ENCODE measurements around the gene UBTF. TPM values are rescaled to one million over a fixed set of nuclear protein-coding genes. Genes with fewer than 3 reads are reported as not detected.

Gene UBTF
- total and polyA plus RNA-seq, 9 of the 15 experiments (the other 6 are each of a cell fraction or from before 2014, with no cell fraction given), result 1.2 to 113 (median 83.6) TPM

GRCh38 chr17:44204441-44204882, 15.0 kb downstream of the UBTF start:
- peaks cover 30% of the 10 kb centered on the region for H3K36me3 ChIP-seq (ENCODE audit: control insufficient read depth, insufficient read depth, low read length)
- H2AFZ ChIP-seq (ENCODE audit: low read depth, low read length), result no peak overlapping the region
- no peaks in the 10 kb centered on the region for H3K9me3 ChIP-seq (replicated peaks; ENCODE audit: control insufficient read depth, insufficient read depth, low read depth, low read length)
- H4K20me1 ChIP-seq (replicated peaks; ENCODE audit: control insufficient read depth, insufficient read depth, low read length), result no peaks in the 10 kb centered on the region; the same call in 1 of the 2 replicates
- H3K27me3 ChIP-seq (ENCODE audit: control insufficient read depth in 2 of 2, insufficient read depth in 2 of 2, low read length in 2 of 2), result no peaks in the 10 kb centered on the region
- in situ Hi-C loops (cut with MboI) (loop anchor here (5.0 kb wide), 1 partner anchor 313 kb away; no protein-coding TSS in a partner anchor), intact Hi-C loops (cut with micrococcal nuclease) (no loop called here)
- H3K4me3 ChIP-seq, result no peak overlapping the region
- ChIA-PET CTCF (ENCODE audit: low intra/inter-chr PET ratio) (interaction anchor here (1.5 kb wide), 1 partner anchor 127 kb away, joined by 4 read pairs; no protein-coding TSS in a partner anchor), POLR2A (interaction anchor here (0.7 to 2.3 kb wide), 6 partner anchors 9 to 171 kb away, joined by 3 to 11 read pairs (median 4); partner anchors contain the start of gene TMUB2)
- H3K9me1 ChIP-seq (ENCODE audit: control insufficient read depth, insufficient read depth, low read length), result no peaks in the 10 kb centered on the region
- DNase-seq (ENCODE audit: extremely low read depth in 1 of 4, low spot score in 3 of 4) (peak in 3 of 4 experiments; percentile 27 to 80 (median 51)), ATAC-seq (0 out of 3 replicates have a peak, but pooled peaks have one; percentile 2), FAIRE-seq (peak; percentile 97)
- peaks cover 31% of the 10 kb centered on the region in 2 experiments for H3K4me1 ChIP-seq (replicated peaks in 1 of 2; ENCODE audit: control insufficient read depth in 2 of 2, insufficient read depth in 2 of 2, low read length in 2 of 2)
- H3K9ac ChIP-seq (ENCODE audit: insufficient read depth in 1 of 2, low read depth in 2 of 2, low read length in 2 of 2), result no peak overlapping the region
- peak overlapping the region; percentile 22; the same call in 1 of the 2 replicates for H3K4me2 ChIP-seq (ENCODE audit: insufficient read depth, low read length)
- no peaks in the 10 kb centered on the region; the same call in 2 of the 3 replicates for H3K79me2 ChIP-seq (ENCODE audit: control insufficient read depth, insufficient read depth, low read length)
- BruUV-seq (replicated peaks), result no TSS peak
- H3K27ac ChIP-seq (ENCODE audit: extremely low read depth, low read depth, low read length), result no peak overlapping the region
- 10% methylated on average over 5 of the region's 5 CpGs for WGBS (ENCODE audit: insufficient coverage, low coverage, missing lambda C conversion rate)
- TF ChIP-seq ETV1 (tag; conservative IDR thresholded peaks at IDR 0.05; ENCODE audit: low read depth), result no peak
- peak; percentile 93 for TF ChIP-seq NR2C1 (IDR thresholded peaks at IDR 0.05)
- TF ChIP-seq NR2C1 (tag; IDR thresholded peaks at IDR 0.05), result peak; percentile 97
- TF ChIP-seq FIP1L1 (IDR thresholded peaks at IDR 0.05; ENCODE audit: low read depth, low read length, poor library complexity, severe bottlenecking), result no peak
- no peak for TF ChIP-seq ETV5 (CRISPR knock-in tag; IDR thresholded peaks at IDR 0.05; ENCODE audit: low read depth)
- no peak for TF ChIP-seq HNRNPL (IDR thresholded peaks at IDR 0.05; ENCODE audit: low read depth, low read length)
- peak; percentile 22; the same call in 1 of the 2 replicates for TF ChIP-seq MYNN (IDR thresholded peaks at IDR 0.05)
- no peak for TF ChIP-seq MYNN (CRISPR knock-in tag; IDR thresholded peaks at IDR 0.05)
- TF ChIP-seq KDM5B (IDR thresholded peaks at IDR 0.05; ENCODE audit: insufficient replicate concordance, low read depth, low read length), result peak; percentile 22
- no peak for TF ChIP-seq GABPB2 (CRISPR knock-in tag; conservative IDR thresholded peaks at IDR 0.05)
- peak; percentile 27; the same call in 1 of the 2 replicates for TF ChIP-seq SMARCA4 (IDR thresholded peaks at IDR 0.05)
- no peak for TF ChIP-seq ZNF639 (CRISPR knock-in tag; conservative IDR thresholded peaks at IDR 0.05 in 1 of 2, IDR thresholded peaks at IDR 0.05 in 1 of 2)
- TF ChIP-seq NFE2L1 (tag; IDR thresholded peaks at IDR 0.05; ENCODE audit: borderline replicate concordance, low read depth), result no peak
- TF ChIP-seq FOXJ2 (tag; IDR thresholded peaks at IDR 0.05), result no peak
- TF ChIP-seq CTBP1 (IDR thresholded peaks at IDR 0.05; ENCODE audit: borderline replicate concordance), result peak; percentile 72; the same call in 1 of the 2 replicates
- no peak for TF ChIP-seq L3MBTL2 (IDR thresholded peaks at IDR 0.05)
- no peak for TF ChIP-seq ESRRA (IDR thresholded peaks at IDR 0.05; ENCODE audit: borderline replicate concordance, low read depth)
- TF ChIP-seq TEAD1 (CRISPR knock-in tag; IDR thresholded peaks at IDR 0.05), result no peak
- TF ChIP-seq SREBF2 (CRISPR knock-in tag; IDR thresholded peaks at IDR 0.05), result no peak
- no peak for TF ChIP-seq CBX1 (IDR thresholded peaks at IDR 0.05; ENCODE audit: low read depth)
- no peak for TF ChIP-seq CREB3 (tag; conservative IDR thresholded peaks at IDR 0.05; ENCODE audit: low read depth)
- TF ChIP-seq FOS (IDR thresholded peaks at IDR 0.05; ENCODE audit: extremely low read depth, insufficient read length), result peak; percentile 38

Data from K562 (cell line).